GM19239 (cell line): ENCODE measurements around the gene ADAM11.
"Not testable (repeated sequence)": the region's sequence is repeated elsewhere in the genome, so short reads cannot be mapped to it uniquely, and the experiment has no call there.

Source experiments
- DNase-seq: peaks from one replicate; pipeline ENCODE4 v3.0.0; 2011; ENCODE audit warnings: low spot score; ENCODE audit not compliant: insufficient read length
- FAIRE-seq: peaks from 2 replicates; lab custom pipeline; 2011; peaks lifted over from hg19 to GRCh38; lab: Jason Lieb, UNC

Gene ADAM11

GRCh38 chr17:44758414-44759085, at the start of gene ADAM11:
Gene ADAM11, plus strand, starts transcription at chr17:44758988. Its CDS starts 212 bp downstream, at chr17:44759200.
- FAIRE-seq: no peak
- no peak for DNase-seq

- DNase-seq (no peak), FAIRE-seq (no peak)
Observed at GRCh38 chr17:44719444-44719843, 39.3 kb upstream of the ADAM11 start.

GRCh38 chr17:44722254-44722653, 36.5 kb upstream of the ADAM11 start:
- FAIRE-seq (no peak), DNase-seq (no peak)

- not testable (repeated sequence) for DNase-seq, FAIRE-seq
Observed at GRCh38 chr17:44726121-44726520, 32.7 kb upstream of the ADAM11 start.

GRCh38 chr17:44733753-44734152, 25.0 kb upstream of the ADAM11 start:
- DNase-seq (no peak), FAIRE-seq (no peak)

- FAIRE-seq: no peak
- DNase-seq: no peak
Observed at GRCh38 chr17:44734272-44734671, 24.5 kb upstream of the ADAM11 start.

GRCh38 chr17:44736551-44737240, 22.1 kb upstream of the ADAM11 start:
- FAIRE-seq (no peak), DNase-seq (no peak)

- DNase-seq (no peak), FAIRE-seq (no peak)
Observed at GRCh38 chr17:44738214-44738906, 20.4 kb upstream of the ADAM11 start.

GRCh38 chr17:44741316-44741715, 17.5 kb upstream of the ADAM11 start:
- FAIRE-seq (no peak), DNase-seq (no peak)

GRCh38 chr17:44745301-44745700, 13.5 kb upstream of the ADAM11 start:
- DNase-seq (no peak), FAIRE-seq (no peak)

GRCh38 chr17:44745738-44746137, 13.1 kb upstream of the ADAM11 start:
- not testable (repeated sequence) for FAIRE-seq, DNase-seq

GRCh38 chr17:44747566-44747965, 11.2 kb upstream of the ADAM11 start:
- FAIRE-seq (no peak), DNase-seq (no peak)

- FAIRE-seq (no peak), DNase-seq (no peak)
Observed at GRCh38 chr17:44749076-44749979, 9.5 kb upstream of the ADAM11 start.

GRCh38 chr17:44749980-44750318, 8.8 kb upstream of the ADAM11 start:
- FAIRE-seq: no peak
- no peak for DNase-seq

GRCh38 chr17:44751331-44751730, 7.5 kb upstream of the ADAM11 start:
- FAIRE-seq: no peak
- no peak for DNase-seq

GRCh38 chr17:44751806-44752205, 7.0 kb upstream of the ADAM11 start:
- FAIRE-seq (no peak), DNase-seq (no peak)

- DNase-seq (no peak), FAIRE-seq (no peak)
Observed at GRCh38 chr17:44752953-44753861, 5.6 kb upstream of the ADAM11 start.

GRCh38 chr17:44754276-44754675, 4.5 kb upstream of the ADAM11 start:
- DNase-seq (no peak), FAIRE-seq (no peak)

GRCh38 chr17:44755180-44755579, 3.6 kb upstream of the ADAM11 start:
- FAIRE-seq, DNase-seq: not testable (repeated sequence)
